ENCODE data around the gene EPHA4. TPM values are rescaled to one million over a fixed set of nuclear protein-coding genes. Genes with fewer than 3 reads are reported as not detected.

Gene EPHA4
- total and polyA plus RNA-seq, 5 donors from 2014 or later = 7.1 to 23.5 (median 12.0) TPM

DNA sequence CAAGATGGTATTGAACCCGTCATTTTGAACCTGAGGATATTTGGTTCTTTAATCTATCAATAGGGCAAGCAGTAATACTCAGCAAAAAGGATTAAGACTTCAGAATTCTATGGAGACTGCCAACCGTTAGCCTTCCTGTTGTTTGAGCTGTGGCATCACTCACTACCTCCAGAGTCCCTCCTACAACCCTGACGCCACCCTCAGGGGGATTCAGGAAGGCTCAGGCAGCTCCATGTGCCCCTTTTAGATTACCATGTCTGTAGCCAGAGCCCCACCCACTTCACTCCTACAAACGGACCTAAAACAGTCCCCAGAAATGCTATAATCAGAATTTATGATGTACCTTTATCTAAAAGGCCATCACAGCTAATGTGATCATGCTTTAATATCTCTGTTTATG is 172.9 kb downstream of the EPHA4 start:
- Mint-ChIP-seq H3K9me3 (peaks cover 0 to 2% (median 0%) of the 10 kb centered on the region in 7 donors), H3K4me1 (no peaks in the 10 kb centered on the region), H3K27ac (no peak overlapping the region), H3K27me3 (peaks cover 5% of the 10 kb centered on the region), H3K4me3 (no peak overlapping the region), H3K36me3 (no peaks in the 10 kb centered on the region)
- H3K4me1 ChIP-seq (ENCODE audit: control insufficient read depth, insufficient read depth, low read length, poor library complexity, severe bottlenecking) = no peaks in the 10 kb centered on the region
- no peak overlapping the region for H3K4me3 ChIP-seq (ENCODE audit: low read depth, low read length)
- no peak overlapping the region for H3K27ac ChIP-seq (ENCODE audit: insufficient read depth, low read length, poor library complexity, severe bottlenecking)
- ATAC-seq (ENCODE audit: low read depth in 2 of 2) (no peak), DNase-seq (no peak)
- H3K9me3 ChIP-seq (ENCODE audit: control insufficient read depth in 2 of 2, low read length in 2 of 2) = no peaks in the 10 kb centered on the region
- no peaks in the 10 kb centered on the region for H3K36me3 ChIP-seq (ENCODE audit: control insufficient read depth, insufficient read depth, low read length)
- peaks cover 6% of the 10 kb centered on the region for H3K27me3 ChIP-seq (ENCODE audit: control insufficient read depth, insufficient read depth, low read length)

DNA sequence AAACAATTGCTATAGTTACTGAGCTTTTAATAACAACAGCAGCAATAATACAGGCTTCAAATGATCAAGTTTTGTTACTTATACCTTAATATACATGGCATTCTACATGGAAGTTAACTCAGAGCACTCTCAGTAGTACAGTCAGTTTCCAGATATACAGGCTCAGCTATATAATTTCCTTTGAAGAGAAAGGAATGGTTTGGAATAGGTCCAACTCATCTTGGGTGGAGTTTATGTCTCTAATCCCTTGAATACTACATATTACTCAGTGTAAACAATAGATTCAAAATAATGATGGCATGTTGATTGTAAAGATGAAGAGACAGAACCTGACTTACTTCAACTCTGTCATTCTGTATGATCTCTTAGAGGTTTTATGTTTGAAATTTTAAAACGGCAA is 174.9 kb downstream of the EPHA4 start:
- no peaks in the 10 kb centered on the region for H3K36me3 ChIP-seq (ENCODE audit: control insufficient read depth, insufficient read depth, low read length)
- peaks cover 5% of the 10 kb centered on the region for H3K27me3 ChIP-seq (ENCODE audit: control insufficient read depth, insufficient read depth, low read length)
- Mint-ChIP-seq H3K4me3 (no peak overlapping the region), H3K27ac (no peak overlapping the region), H3K27me3 (peaks cover 4% of the 10 kb centered on the region), H3K4me1 (no peaks in the 10 kb centered on the region), H3K9me3 (peaks cover 0 to 2% (median 0%) of the 10 kb centered on the region in 7 donors), H3K36me3 (no peaks in the 10 kb centered on the region)
- ATAC-seq (ENCODE audit: low read depth in 2 of 2) (no peak), DNase-seq (no peak)
- H3K4me3 ChIP-seq (ENCODE audit: low read depth, low read length) = no peak overlapping the region
- no peak overlapping the region for H3K27ac ChIP-seq (ENCODE audit: insufficient read depth, low read length, poor library complexity, severe bottlenecking)
- H3K9me3 ChIP-seq (ENCODE audit: control insufficient read depth in 2 of 2, low read length in 2 of 2) = no peaks in the 10 kb centered on the region
- H3K4me1 ChIP-seq (ENCODE audit: control insufficient read depth, insufficient read depth, low read length, poor library complexity, severe bottlenecking) = no peaks in the 10 kb centered on the region

DNA sequence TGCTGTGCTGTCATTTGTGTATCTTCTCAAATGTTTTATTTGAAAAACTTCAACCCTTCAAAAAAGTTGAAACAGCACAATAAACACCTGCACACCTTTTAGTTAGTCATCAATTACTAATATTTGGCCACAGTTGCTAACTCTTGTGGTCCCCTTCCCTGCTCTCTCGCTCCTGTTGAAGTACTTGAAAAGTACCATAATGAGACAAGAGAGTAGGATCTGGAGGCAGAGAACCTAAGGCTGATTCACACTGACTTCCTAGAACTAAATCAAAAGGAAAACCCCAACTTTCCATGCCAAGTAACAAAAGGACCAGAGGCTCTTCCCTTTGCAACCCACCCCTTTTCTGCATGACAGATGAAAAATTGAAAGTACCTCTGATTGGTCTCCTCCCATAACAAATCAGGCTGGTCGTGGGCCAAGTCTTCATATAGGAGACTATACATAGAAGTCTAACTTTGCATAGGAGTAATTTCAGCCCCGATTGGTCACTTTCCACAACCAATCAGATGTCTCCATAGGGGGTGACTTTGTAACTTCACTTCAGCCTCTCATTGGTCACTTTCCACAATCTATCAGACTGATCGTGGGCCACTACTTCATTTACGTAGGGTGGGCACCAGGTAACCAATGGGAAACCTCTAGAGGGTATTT is 179.7 kb downstream of the EPHA4 start:
- Histone ChIP-seq H3K9me3 (ENCODE audit: control insufficient read depth in 2 of 2, low read length in 2 of 2) (no peaks in the 10 kb centered on the region), H3K4me1 (ENCODE audit: control insufficient read depth, insufficient read depth, low read length, poor library complexity, severe bottlenecking) (no peaks in the 10 kb centered on the region), H3K27ac (ENCODE audit: insufficient read depth, low read length, poor library complexity, severe bottlenecking) (no peak overlapping the region), H3K36me3 (ENCODE audit: control insufficient read depth, insufficient read depth, low read length) (no peaks in the 10 kb centered on the region), H3K27me3 (ENCODE audit: control insufficient read depth, insufficient read depth, low read length) (peaks cover 5% of the 10 kb centered on the region), H3K4me3 (ENCODE audit: low read depth, low read length) (no peak overlapping the region)
- no peak overlapping the region for H3K27ac Mint-ChIP-seq
- no peak for ATAC-seq (ENCODE audit: low read depth in 2 of 2)
- no peaks in the 10 kb centered on the region for H3K36me3 Mint-ChIP-seq
- H3K9me3 Mint-ChIP-seq = peaks cover 0 to 3% (median 0%) of the 10 kb centered on the region in 7 donors
- H3K4me1 Mint-ChIP-seq = no peaks in the 10 kb centered on the region
- no peak overlapping the region for H3K4me3 Mint-ChIP-seq
- H3K27me3 Mint-ChIP-seq = peaks cover 4% of the 10 kb centered on the region
- DNase-seq = no peak

DNA sequence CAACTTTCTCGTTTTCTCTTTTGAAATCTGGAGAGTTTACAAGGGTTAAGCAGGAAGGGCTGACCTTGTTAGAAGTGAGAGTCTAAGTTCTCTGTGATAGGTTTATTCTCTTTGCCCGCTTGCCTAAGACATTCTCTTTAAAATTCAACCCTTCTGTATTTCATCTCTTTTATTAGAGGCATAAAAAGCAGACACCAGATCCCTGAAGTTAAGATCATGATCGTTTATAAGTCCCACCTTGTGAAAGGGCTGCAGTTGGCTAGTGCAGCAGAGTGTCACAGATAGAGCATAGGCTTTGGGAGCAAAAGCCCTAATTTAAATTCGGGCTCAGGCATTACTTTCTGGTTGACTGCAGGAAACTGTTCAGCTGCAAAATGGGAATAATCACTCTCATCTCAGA is 181.2 kb downstream of the EPHA4 start:
- Histone ChIP-seq H3K4me1 (ENCODE audit: control insufficient read depth, insufficient read depth, low read length, poor library complexity, severe bottlenecking) (no peaks in the 10 kb centered on the region), H3K36me3 (ENCODE audit: control insufficient read depth, insufficient read depth, low read length) (no peaks in the 10 kb centered on the region), H3K9me3 (ENCODE audit: control insufficient read depth in 2 of 2, low read length in 2 of 2) (no peaks in the 10 kb centered on the region), H3K27ac (ENCODE audit: insufficient read depth, low read length, poor library complexity, severe bottlenecking) (no peak overlapping the region), H3K27me3 (ENCODE audit: control insufficient read depth, insufficient read depth, low read length) (no peaks in the 10 kb centered on the region), H3K4me3 (ENCODE audit: low read depth, low read length) (no peak overlapping the region)
- DNase-seq (no peak), ATAC-seq (ENCODE audit: low read depth in 2 of 2) (no peak)
- Mint-ChIP-seq H3K9me3 (peaks cover 0 to 3% (median 0%) of the 10 kb centered on the region in 7 donors), H3K4me3 (no peak overlapping the region), H3K36me3 (no peaks in the 10 kb centered on the region), H3K27me3 (peaks cover 8% of the 10 kb centered on the region), H3K4me1 (no peaks in the 10 kb centered on the region), H3K27ac (no peak overlapping the region)

DNA sequence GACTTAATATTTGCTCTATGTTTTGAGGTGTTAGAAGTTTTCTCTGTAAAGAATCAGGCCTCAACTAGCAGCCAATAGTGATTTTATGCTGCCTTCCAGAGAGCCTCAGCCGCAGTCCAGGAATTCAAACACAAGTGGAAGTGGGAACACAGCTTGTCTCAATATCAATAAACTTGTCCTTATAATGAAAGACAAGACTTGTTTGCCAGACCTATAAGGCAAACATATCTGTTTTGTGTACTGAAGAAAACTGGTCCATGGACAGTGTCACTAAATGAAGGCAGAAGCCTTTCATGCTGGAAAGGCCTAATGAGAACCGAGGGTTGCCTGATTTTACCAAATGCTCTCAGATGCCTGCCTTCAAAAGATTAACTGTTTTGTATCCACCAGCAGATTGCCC is 182.2 kb downstream of the EPHA4 start:
- H3K4me1 Mint-ChIP-seq = no peaks in the 10 kb centered on the region
- Histone ChIP-seq H3K27ac (ENCODE audit: insufficient read depth, low read length, poor library complexity, severe bottlenecking) (no peak overlapping the region), H3K27me3 (ENCODE audit: control insufficient read depth, insufficient read depth, low read length) (no peaks in the 10 kb centered on the region), H3K9me3 (ENCODE audit: control insufficient read depth in 2 of 2, low read length in 2 of 2) (no peaks in the 10 kb centered on the region), H3K4me3 (ENCODE audit: low read depth, low read length) (no peak overlapping the region), H3K4me1 (ENCODE audit: control insufficient read depth, insufficient read depth, low read length, poor library complexity, severe bottlenecking) (no peaks in the 10 kb centered on the region), H3K36me3 (ENCODE audit: control insufficient read depth, insufficient read depth, low read length) (no peaks in the 10 kb centered on the region)
- no peak overlapping the region for H3K4me3 Mint-ChIP-seq
- H3K36me3 Mint-ChIP-seq = no peaks in the 10 kb centered on the region
- peaks cover 13% of the 10 kb centered on the region for H3K27me3 Mint-ChIP-seq
- ATAC-seq (ENCODE audit: low read depth in 2 of 2) (no peak), DNase-seq (no peak)
- H3K27ac Mint-ChIP-seq = no peak overlapping the region
- peaks cover 0 to 3% (median 0%) of the 10 kb centered on the region in 7 donors for H3K9me3 Mint-ChIP-seq

DNA sequence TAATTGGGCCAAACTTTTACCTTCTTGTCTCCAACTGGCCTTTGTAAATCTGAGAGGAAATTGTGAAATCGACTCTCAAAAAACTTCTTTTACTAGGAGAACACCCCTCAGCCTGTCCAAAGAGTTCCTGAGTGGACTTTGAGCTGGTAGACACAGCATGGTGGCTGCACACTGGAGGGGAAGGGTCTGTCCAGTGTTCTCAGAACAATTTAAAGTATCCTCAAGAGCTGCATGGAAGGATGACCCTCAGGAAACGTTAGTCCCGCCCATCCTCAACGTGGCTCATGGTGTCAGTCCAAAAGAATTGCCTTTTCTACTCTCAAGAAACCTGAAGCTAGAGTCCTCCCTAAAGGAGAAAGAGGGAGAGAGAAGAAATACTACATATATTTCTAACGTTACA is 182.7 kb downstream of the EPHA4 start:
- Mint-ChIP-seq H3K4me1 (no peaks in the 10 kb centered on the region), H3K9me3 (peaks cover 0 to 3% (median 0%) of the 10 kb centered on the region in 7 donors), H3K27me3 (peaks cover 15% of the 10 kb centered on the region), H3K4me3 (no peak overlapping the region), H3K27ac (no peak overlapping the region), H3K36me3 (no peaks in the 10 kb centered on the region)
- no peak overlapping the region for H3K27ac ChIP-seq (ENCODE audit: insufficient read depth, low read length, poor library complexity, severe bottlenecking)
- no peak overlapping the region for H3K4me3 ChIP-seq (ENCODE audit: low read depth, low read length)
- H3K4me1 ChIP-seq (ENCODE audit: control insufficient read depth, insufficient read depth, low read length, poor library complexity, severe bottlenecking) = no peaks in the 10 kb centered on the region
- no peaks in the 10 kb centered on the region for H3K9me3 ChIP-seq (ENCODE audit: control insufficient read depth in 2 of 2, low read length in 2 of 2)
- H3K27me3 ChIP-seq (ENCODE audit: control insufficient read depth, insufficient read depth, low read length) = no peaks in the 10 kb centered on the region
- no peak for DNase-seq
- ATAC-seq (ENCODE audit: low read depth in 2 of 2) = no peak
- no peaks in the 10 kb centered on the region for H3K36me3 ChIP-seq (ENCODE audit: control insufficient read depth, insufficient read depth, low read length)

DNA sequence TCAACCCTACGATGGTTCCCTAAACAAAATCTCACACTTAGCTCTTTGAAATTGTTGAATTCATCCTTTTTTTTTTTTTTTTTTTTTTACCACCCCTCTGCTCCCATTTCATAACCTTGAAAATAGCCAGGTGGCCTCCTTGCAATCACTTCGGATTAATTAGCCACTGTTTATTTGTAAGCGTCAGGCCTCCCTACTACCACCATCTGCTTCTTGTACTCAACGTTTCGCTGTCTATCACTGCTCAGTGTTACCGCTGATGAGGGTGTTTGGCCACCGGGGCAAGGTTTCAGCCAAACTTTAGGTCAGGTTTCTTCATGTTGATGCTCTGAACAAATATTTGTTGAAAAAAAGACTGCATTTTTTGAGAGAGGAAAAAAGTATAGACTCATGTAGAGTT is 183.2 kb downstream of the EPHA4 start:
- Mint-ChIP-seq H3K9me3 (peaks cover 0 to 3% (median 0%) of the 10 kb centered on the region in 7 donors), H3K4me3 (no peak overlapping the region), H3K36me3 (no peaks in the 10 kb centered on the region), H3K27me3 (peaks cover 15% of the 10 kb centered on the region), H3K4me1 (no peaks in the 10 kb centered on the region), H3K27ac (no peak overlapping the region)
- no peak for DNase-seq
- Histone ChIP-seq H3K4me3 (ENCODE audit: low read depth, low read length) (no peak overlapping the region), H3K4me1 (ENCODE audit: control insufficient read depth, insufficient read depth, low read length, poor library complexity, severe bottlenecking) (no peaks in the 10 kb centered on the region), H3K27ac (ENCODE audit: insufficient read depth, low read length, poor library complexity, severe bottlenecking) (no peak overlapping the region), H3K36me3 (ENCODE audit: control insufficient read depth, insufficient read depth, low read length) (no peaks in the 10 kb centered on the region), H3K27me3 (ENCODE audit: control insufficient read depth, insufficient read depth, low read length) (no peaks in the 10 kb centered on the region), H3K9me3 (ENCODE audit: control insufficient read depth in 2 of 2, low read length in 2 of 2) (no peaks in the 10 kb centered on the region)
- ATAC-seq (ENCODE audit: low read depth in 2 of 2) = no peak

DNA sequence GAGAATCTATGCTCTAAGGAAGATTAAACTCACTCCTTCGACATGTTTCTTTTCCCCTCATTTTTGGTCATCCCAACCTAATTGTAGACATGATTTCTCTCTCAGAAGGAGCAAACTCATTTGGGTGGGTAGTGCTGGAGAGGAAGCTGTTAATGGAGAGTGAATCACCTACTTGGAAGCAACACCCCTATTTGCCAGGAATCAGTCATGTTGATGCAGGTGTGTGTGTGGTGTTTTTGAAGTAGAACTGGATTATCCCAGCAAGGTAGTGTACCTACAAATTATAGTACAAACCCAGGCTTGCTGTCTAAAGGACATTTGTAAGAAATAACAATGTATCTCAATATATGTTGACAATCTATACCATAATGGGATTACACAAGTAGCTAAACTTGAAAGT is 186.4 kb downstream of the EPHA4 start:
- H3K9me3 ChIP-seq (ENCODE audit: control insufficient read depth in 2 of 2, low read length in 2 of 2) = no peaks in the 10 kb centered on the region
- no peaks in the 10 kb centered on the region for H3K4me1 ChIP-seq (ENCODE audit: control insufficient read depth, insufficient read depth, low read length, poor library complexity, severe bottlenecking)
- ATAC-seq (ENCODE audit: low read depth in 2 of 2) (no peak), DNase-seq (no peak)
- Mint-ChIP-seq H3K27ac (no peak overlapping the region), H3K36me3 (no peaks in the 10 kb centered on the region), H3K4me1 (no peaks in the 10 kb centered on the region), H3K9me3 (peaks cover 0 to 3% (median 0%) of the 10 kb centered on the region in 7 donors), H3K4me3 (no peak overlapping the region), H3K27me3 (peaks cover 11% of the 10 kb centered on the region)
- H3K36me3 ChIP-seq (ENCODE audit: control insufficient read depth, insufficient read depth, low read length) = no peaks in the 10 kb centered on the region
- no peaks in the 10 kb centered on the region for H3K27me3 ChIP-seq (ENCODE audit: control insufficient read depth, insufficient read depth, low read length)
- no peak overlapping the region for H3K27ac ChIP-seq (ENCODE audit: insufficient read depth, low read length, poor library complexity, severe bottlenecking)
- no peak overlapping the region for H3K4me3 ChIP-seq (ENCODE audit: low read depth, low read length)
